PC-9 (cell line): ENCODE data around the gene TSPAN14. TPM values are rescaled to one million over a fixed set of nuclear protein-coding genes. Genes with fewer than 3 reads are reported as not detected.

ENCODE experiments used
- BruUV-seq: library from RNA; stranded (reverse); fragments of 400-500 nt; replicated peaks from 2 replicates; lab custom pipeline; 2021; lab: Mats Ljungman, UMichigan
- CTCF ChIA-PET: fragments of 300-600 bp; sonication (Branson Sonifier 250); formaldehyde crosslinking; loops from one replicate; lab custom pipeline; 2022; ENCODE audit warnings: antibody characterized with exemption; lab: Charles Lee
- POLR2A ChIA-PET: fragments of 300-600 bp; sonication (Branson Sonifier 250); formaldehyde crosslinking; loops from one replicate; lab custom pipeline; 2022; ENCODE audit warnings: antibody characterized with exemption; ENCODE audit not compliant: unreplicated experiment; lab: Charles Lee
- DNase-seq, 2 experiments: peaks; one replicate each; pipeline versions ENCODE4 v3.0.0 to v3.0.0-alpha.2; 2015 to 2022; ENCODE audit warnings: mixed read lengths in 1 of 2
- H2AFZ ChIP-seq: fragments of 200-600 bp; sonication (generic); 2 replicates; pipeline ENCODE4 v1.8.1; 2017; ENCODE audit warnings: antibody characterized with exemption
- H3F3A ChIP-seq: fragments of 200-600 bp; sonication (generic); 2 replicates; pipeline ENCODE4 v1.8.1; 2017; ENCODE audit warnings: antibody characterized with exemption, mild to moderate bottlenecking, low read depth; ENCODE audit not compliant: insufficient read depth
- H3K27ac ChIP-seq: fragments of 200-600 bp; sonication (generic); 2 replicates; pipeline ENCODE4 v1.6.1; 2016; ENCODE audit warnings: mixed run types
- H3K27me3 ChIP-seq: fragments of 200-600 bp; sonication (generic); 2 replicates; pipeline ENCODE4 v1.6.1; 2016; ENCODE audit warnings: low read depth, mixed run types; ENCODE audit not compliant: insufficient read depth
- H3K36me3 ChIP-seq: fragments of 200-600 bp; sonication (generic); 2 replicates; pipeline ENCODE4 v1.6.1; 2016; ENCODE audit warnings: low read depth, mixed run types
- H3K4me1 ChIP-seq: fragments of 200-600 bp; sonication (generic); replicated peaks from 2 replicates; pipeline ENCODE4 v1.6.1; 2016; ENCODE audit warnings: mixed run types; ENCODE audit not compliant: insufficient read depth
- H3K4me2 ChIP-seq: fragments of 200-600 bp; sonication (generic); 2 replicates; pipeline ENCODE4 v1.6.1; 2017; ENCODE audit warnings: mixed run types
- H3K4me3 ChIP-seq: fragments of 200-600 bp; sonication (generic); 2 replicates; pipeline ENCODE4 v1.6.1; 2016; ENCODE audit warnings: mixed run types
- H3K79me2 ChIP-seq: fragments of 200-600 bp; sonication (generic); 2 replicates; pipeline ENCODE4 v1.6.1; 2017; ENCODE audit warnings: low read depth, mixed run types
- H3K9me2 ChIP-seq: fragments of 200-600 bp; sonication (generic); 2 replicates; pipeline ENCODE4 v1.8.1; 2017; ENCODE audit warnings: mild to moderate bottlenecking; ENCODE audit not compliant: insufficient read depth
- H3K9me3 ChIP-seq: fragments of 200-600 bp; sonication (generic); 2 replicates; pipeline ENCODE4 v1.8.1; 2016; ENCODE audit warnings: low read depth; ENCODE audit not compliant: insufficient read depth
- H4K20me1 ChIP-seq: fragments of 200-600 bp; sonication (generic); 2 replicates; pipeline ENCODE4 v1.8.1; 2017; ENCODE audit not compliant: insufficient read depth
- CTCF ChIP-seq: fragments of 200-600 bp; sonication (generic); conservative IDR thresholded peaks from 2 replicates; pipeline ENCODE4 v1.6.1; 2017; ENCODE audit warnings: mixed run types, antibody characterized with exemption, mild to moderate bottlenecking, moderate library complexity
- EZH2 ChIP-seq: fragments of 200-600 bp; sonication (generic); IDR thresholded peaks from 2 replicates; pipeline ENCODE4 v1.8.0; 2017; ENCODE audit warnings: antibody characterized with exemption, low read depth
- intact Hi-C: fragments of 100-400 bp; cut with micrococcal nuclease; formaldehyde crosslinking; loops from one replicate; pipeline ENCODE4 v1.10.0; 2022; ENCODE audit not compliant: unreplicated experiment
- total RNA-seq: library from RNA; stranded (reverse); gene quantifications from 2 replicates; pipeline ENCODE4 v1.2.3, GENCODE V29; 2021

The TSPAN14 gene
- total RNA-seq, 1 experiment from 2014 or later: 135 TPM

GRCh38 chr10:80411267-80411668 lies 42.8 kb upstream of the TSPAN14 start:
- Histone ChIP-seq H2AFZ (no peak overlapping the region), H3K27me3 (no peaks in the 10 kb centered on the region), H3K4me1 (peaks cover 24% of the 10 kb centered on the region), H3K9me3 (no peaks in the 10 kb centered on the region), H3F3A (peaks cover 20% of the 10 kb centered on the region; the same call in 1 of the 2 replicates), H3K27ac (no peak overlapping the region), H3K79me2 (peaks cover 49% of the 10 kb centered on the region), H3K4me3 (no peak overlapping the region), H3K36me3 (no peaks in the 10 kb centered on the region), H4K20me1 (peaks cover 8% of the 10 kb centered on the region), H3K4me2 (no peak overlapping the region), H3K9me2 (no peaks in the 10 kb centered on the region)
- no TSS peak for BruUV-seq
- CTCF ChIA-PET: interaction anchor here (0.6 kb wide), 2 partner anchors 28 to 254 kb away, joined by 3 to 4 read pairs; no protein-coding TSS in a partner anchor
- intact Hi-C loops: no loop called here
- POLR2A ChIA-PET: interaction anchor here (0.6 kb wide), 1 partner anchor 42 kb away, joined by 24 read pairs; no protein-coding TSS in a partner anchor
- peak in 1 of 2 experiments; percentile 38 for DNase-seq
- no peak for TF ChIP-seq CTCF
- no peak for TF ChIP-seq EZH2

- Histone ChIP-seq H3K27me3 (no peaks in the 10 kb centered on the region), H2AFZ (no peak overlapping the region), H3K4me1 (peaks cover 24% of the 10 kb centered on the region), H3K36me3 (no peaks in the 10 kb centered on the region), H4K20me1 (peaks cover 8% of the 10 kb centered on the region), H3K4me3 (no peak overlapping the region), H3K9me3 (no peaks in the 10 kb centered on the region), H3K9me2 (no peaks in the 10 kb centered on the region), H3K27ac (no peak overlapping the region), H3F3A (peaks cover 20% of the 10 kb centered on the region; the same call in 1 of the 2 replicates), H3K4me2 (no peak overlapping the region), H3K79me2 (peaks cover 49% of the 10 kb centered on the region)
- CTCF ChIA-PET: interaction anchor here (0.6 kb wide), 2 partner anchors 29 to 253 kb away, joined by 3 to 4 read pairs; no protein-coding TSS in a partner anchor
- POLR2A ChIA-PET: interaction anchor here (0.6 kb wide), 1 partner anchor 42 kb away, joined by 24 read pairs; no protein-coding TSS in a partner anchor
- intact Hi-C loops: no loop called here
- no peak for DNase-seq
- BruUV-seq: no TSS peak
- no peak for TF ChIP-seq CTCF
- no peak for TF ChIP-seq EZH2
Measured at GRCh38 chr10:80411681-80412220, 42.4 kb upstream of the TSPAN14 start.

- no TSS peak for BruUV-seq
- Histone ChIP-seq H3K27ac (no peak overlapping the region), H3K4me2 (no peak overlapping the region), H3K4me1 (peaks cover 24% of the 10 kb centered on the region), H2AFZ (no peak overlapping the region), H3K9me3 (no peaks in the 10 kb centered on the region), H3K36me3 (no peaks in the 10 kb centered on the region), H3K27me3 (no peaks in the 10 kb centered on the region), H3K9me2 (no peaks in the 10 kb centered on the region), H3K4me3 (no peak overlapping the region), H3F3A (peaks cover 12% of the 10 kb centered on the region; the same call in 1 of the 2 replicates), H4K20me1 (peaks cover 8% of the 10 kb centered on the region), H3K79me2 (peaks cover 49% of the 10 kb centered on the region)
- intact Hi-C loops: no loop called here
- DNase-seq: no peak
- ChIA-PET POLR2A (no interaction called here), CTCF (no interaction called here)
- no peak for TF ChIP-seq CTCF
- TF ChIP-seq EZH2: no peak
Measured at GRCh38 chr10:80412486-80412885, 41.6 kb upstream of the TSPAN14 start.
